ENCODE measurements around the gene PRKCD. TPM values are rescaled to one million over a fixed set of nuclear protein-coding genes. Genes with fewer than 3 reads are reported as not detected.

The PRKCD gene
- total and polyA plus RNA-seq, 2 experiments from 2014 or later: 12.3 to 23.6 TPM

GRCh38 chr3:53167418-53168174 lies 6.6 kb downstream of the PRKCD start:
- Histone ChIP-seq H3K4me3 (no peak overlapping the region), H3K4me1 (ENCODE audit: insufficient read depth) (peaks cover 32% of the 10 kb centered on the region), H3K27me3 (no peaks in the 10 kb centered on the region), H3K9me3 (ENCODE audit: low read depth) (no peaks in the 10 kb centered on the region), H2AFZ (no peak overlapping the region), H3K4me2 (no peak overlapping the region), H3K9me2 (replicated peaks; ENCODE audit: insufficient read depth) (no peaks in the 10 kb centered on the region), H4K20me1 (ENCODE audit: insufficient read depth, poor library complexity, severe bottlenecking) (peaks cover 10% of the 10 kb centered on the region), H3K27ac (no peak overlapping the region), H3K79me2 (peaks cover 63% of the 10 kb centered on the region), H3K36me3 (replicated peaks; ENCODE audit: insufficient read depth, low read depth) (no peaks in the 10 kb centered on the region)
- TF ChIP-seq EZH2phosphoT487 (IDR thresholded peaks at IDR 0.05; ENCODE audit: low read depth, severe bottlenecking, unreplicated experiment) (no peak), EZH2 (IDR thresholded peaks at IDR 0.05; ENCODE audit: borderline replicate concordance) (no peak), CTCF (IDR thresholded peaks at IDR 0.05; ENCODE audit: poor library complexity) (no peak)
- WGBS (ENCODE audit: low lambda C conversion rate, missing lambda C conversion rate): 86% methylated on average over 7 of the region's 7 CpGs
- no peak for DNase-seq (ENCODE audit: low spot score)

GRCh38 chr3:53168175-53168923 lies 7.3 kb downstream of the PRKCD start:
- Histone ChIP-seq H3K36me3 (replicated peaks; ENCODE audit: insufficient read depth, low read depth) (no peaks in the 10 kb centered on the region), H3K9me3 (ENCODE audit: low read depth) (no peaks in the 10 kb centered on the region), H3K27ac (no peak overlapping the region), H3K4me1 (ENCODE audit: insufficient read depth) (peaks cover 26% of the 10 kb centered on the region), H4K20me1 (ENCODE audit: insufficient read depth, poor library complexity, severe bottlenecking) (peaks cover 10% of the 10 kb centered on the region), H3K27me3 (no peaks in the 10 kb centered on the region), H3K79me2 (peaks cover 65% of the 10 kb centered on the region), H3K9me2 (replicated peaks; ENCODE audit: insufficient read depth) (no peaks in the 10 kb centered on the region), H2AFZ (no peak overlapping the region), H3K4me2 (no peak overlapping the region), H3K4me3 (no peak overlapping the region)
- no peak for DNase-seq (ENCODE audit: low spot score)
- no peak for TF ChIP-seq CTCF (IDR thresholded peaks at IDR 0.05; ENCODE audit: poor library complexity)
- TF ChIP-seq EZH2 (IDR thresholded peaks at IDR 0.05; ENCODE audit: borderline replicate concordance): no peak
- no peak for TF ChIP-seq EZH2phosphoT487 (IDR thresholded peaks at IDR 0.05; ENCODE audit: low read depth, severe bottlenecking, unreplicated experiment)
- 89% methylated on average over 13 of the region's 15 CpGs for WGBS (ENCODE audit: low lambda C conversion rate, missing lambda C conversion rate)

GRCh38 chr3:53169045-53169831 lies 8.2 kb downstream of the PRKCD start:
- Histone ChIP-seq H3K4me2 (no peak overlapping the region), H3K27ac (peak overlapping the region; percentile 71), H3K36me3 (replicated peaks; ENCODE audit: insufficient read depth, low read depth) (no peaks in the 10 kb centered on the region)

More at GRCh38 chr3:53169045-53169831, 8.2 kb downstream of the PRKCD start:
- H4K20me1 ChIP-seq (ENCODE audit: insufficient read depth, poor library complexity, severe bottlenecking): peaks cover 7% of the 10 kb centered on the region
- H2AFZ ChIP-seq: no peak overlapping the region
- no peak for DNase-seq (ENCODE audit: low spot score)
- 59% methylated on average over 14 of the region's 15 CpGs for WGBS (ENCODE audit: low lambda C conversion rate, missing lambda C conversion rate)
- no peaks in the 10 kb centered on the region for H3K9me3 ChIP-seq (ENCODE audit: low read depth)
- no peaks in the 10 kb centered on the region for H3K9me2 ChIP-seq (replicated peaks; ENCODE audit: insufficient read depth)
- TF ChIP-seq EZH2phosphoT487 (IDR thresholded peaks at IDR 0.05; ENCODE audit: low read depth, severe bottlenecking, unreplicated experiment): no peak
- no peak for TF ChIP-seq EZH2 (IDR thresholded peaks at IDR 0.05; ENCODE audit: borderline replicate concordance)
- TF ChIP-seq CTCF (IDR thresholded peaks at IDR 0.05; ENCODE audit: poor library complexity): no peak
- H3K79me2 ChIP-seq: peaks cover 66% of the 10 kb centered on the region
- H3K4me3 ChIP-seq: no peak overlapping the region
- no peaks in the 10 kb centered on the region for H3K27me3 ChIP-seq
- peaks cover 22% of the 10 kb centered on the region for H3K4me1 ChIP-seq (ENCODE audit: insufficient read depth)
